Activated CD4-positive, alpha-beta T cell treated with anti-CD3 and anti-CD28 coated beads, Interleukin-10, Interleukin-2, amounts not matched to agents 100 ng/mL and 50 ng/mL, durations not matched to agents 16 hours and 8 hours (primary cell): Measurements from ENCODE around the gene AKAP17A.
"Not testable (repeated sequence)": the region's sequence is repeated elsewhere in the genome, so short reads cannot be mapped to it uniquely, and the experiment has no call there.

Experiments used
- DNase-seq: peaks from one replicate; pipeline ENCODE4 v3.0.0-alpha.2; 2020

AKAP17A gene

DNA sequence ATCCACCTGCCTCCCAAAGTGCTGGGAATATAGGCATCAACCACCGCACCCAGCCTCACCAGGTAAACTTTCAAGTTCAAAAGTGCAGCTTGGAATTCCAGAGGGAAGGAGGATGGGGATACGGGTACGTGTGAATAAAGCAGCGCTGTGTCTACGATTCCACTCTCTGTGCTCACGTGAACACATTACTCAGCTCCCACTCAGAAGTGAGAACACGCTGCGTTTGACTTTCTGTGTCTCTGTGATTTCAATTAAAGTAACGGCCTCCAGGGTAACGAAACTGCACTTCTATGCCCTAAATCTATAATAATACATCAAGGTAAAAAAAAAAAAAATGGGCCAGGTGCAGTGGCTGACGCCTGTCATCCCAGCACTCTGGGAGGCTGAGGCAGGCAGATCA, 15.1 kb downstream of the AKAP17A start:
- no peak for DNase-seq

DNA sequence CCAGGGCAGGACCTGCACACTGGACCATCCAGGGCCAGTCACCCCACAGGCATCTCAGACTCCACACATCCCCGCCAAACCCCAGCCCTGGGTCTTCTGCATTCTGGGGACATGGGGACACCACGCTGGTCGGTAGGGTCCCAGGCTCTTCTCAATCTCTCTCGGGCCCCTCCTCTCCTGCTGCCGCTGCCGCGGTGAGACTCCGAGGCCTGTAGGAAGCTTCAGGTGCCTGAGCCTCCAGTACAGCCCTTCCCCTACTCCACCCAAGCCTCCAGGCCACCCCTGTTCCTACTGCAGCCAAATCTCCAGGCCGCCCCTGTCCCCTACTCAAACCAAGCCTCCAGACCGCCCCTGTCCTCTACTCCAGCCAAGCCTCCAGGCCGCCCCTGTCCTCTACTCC, 17.9 kb downstream of the AKAP17A start:
- DNase-seq, result no peak

GRCh38 chrX:1609762-1610161, 18.4 kb downstream of the AKAP17A start:
- DNase-seq, result no peak

- DNase-seq, result no peak
These were observed 18.8 kb downstream of the AKAP17A start for GRCh38 chrX:1610166-1610565.

- DNase-seq, result no peak
These were observed 19.3 kb downstream of the AKAP17A start for GRCh38 chrX:1610736-1611135.

DNA sequence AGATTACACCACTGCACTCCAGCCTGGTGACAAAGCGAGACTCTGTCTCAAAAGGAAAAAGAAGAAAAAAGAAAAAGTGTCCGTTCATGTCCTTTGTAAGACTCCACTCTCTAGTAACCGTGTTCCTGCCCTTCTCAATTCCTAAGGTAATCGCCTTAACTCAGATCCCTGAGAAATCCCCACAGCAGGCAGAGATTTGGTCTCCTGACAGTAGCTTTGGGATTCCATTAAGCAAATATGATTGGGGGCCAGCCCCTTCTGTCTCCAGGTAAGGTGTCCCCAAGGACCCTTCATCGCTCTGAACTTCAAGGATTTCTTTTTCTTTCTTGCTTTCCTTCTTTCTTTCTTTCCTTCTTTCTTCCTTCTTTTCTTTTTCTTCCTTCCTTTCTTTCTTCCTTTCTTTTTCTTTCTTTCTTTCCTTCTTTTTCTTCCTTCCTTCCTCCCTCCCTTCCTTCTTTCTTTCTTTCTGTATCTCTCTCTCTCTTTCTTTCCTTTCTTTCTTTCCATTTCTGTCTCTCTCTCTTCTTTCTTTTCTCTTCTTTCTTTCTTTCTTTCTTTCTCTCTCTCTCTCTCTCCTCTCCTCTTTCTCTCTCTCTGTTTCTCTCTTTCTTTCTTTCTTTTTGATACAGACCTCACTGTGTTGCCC, 21.4 kb downstream of the AKAP17A start:
- no peak for DNase-seq

DNA sequence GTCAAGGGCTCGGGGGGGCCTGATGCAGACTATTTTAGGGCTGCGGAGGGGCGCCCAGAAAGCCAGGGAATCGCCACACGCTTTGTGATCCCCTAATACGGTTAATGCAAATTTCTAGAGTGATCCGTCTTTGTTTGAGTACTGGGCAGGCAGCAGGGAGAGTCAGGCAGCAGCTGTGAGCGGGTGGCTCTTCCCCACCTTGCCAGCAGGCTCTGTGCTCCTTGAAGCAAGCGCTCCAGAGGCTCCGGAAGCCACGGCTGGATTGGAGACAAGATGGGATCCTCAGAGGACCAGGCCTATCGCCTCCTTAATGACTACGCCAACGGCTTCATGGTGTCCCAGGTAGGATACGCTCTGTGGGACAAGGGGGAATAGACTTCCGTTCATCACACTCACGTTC, 23.5 kb downstream of the AKAP17A start, which contains the start of gene ASMT:
Gene ASMT, plus strand, starts transcription at position 133 of the 400 bp plus-strand sequence. Its CDS starts 141 bp downstream, at position 274.
- DNase-seq, result no peak

DNA sequence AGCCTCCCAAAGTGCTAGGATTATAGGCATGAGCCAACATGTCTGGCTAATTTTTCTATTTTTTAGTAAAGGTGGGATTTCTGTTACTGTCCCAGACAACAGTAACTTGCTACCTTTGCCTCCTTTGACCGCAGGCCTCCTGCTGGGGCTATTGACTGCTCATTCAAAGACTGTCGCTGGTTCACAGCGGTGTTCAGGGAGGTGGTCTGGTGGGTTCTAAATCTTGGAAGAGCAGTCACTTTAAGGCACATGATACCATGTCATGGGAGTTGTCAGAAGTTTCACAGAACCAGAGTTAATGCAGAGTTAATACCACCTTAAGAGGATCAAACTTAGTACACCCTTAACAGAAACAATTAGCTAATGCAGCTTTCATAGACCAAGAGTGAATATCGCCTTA, 27.3 kb downstream of the AKAP17A start:
- DNase-seq, result no peak

DNA sequence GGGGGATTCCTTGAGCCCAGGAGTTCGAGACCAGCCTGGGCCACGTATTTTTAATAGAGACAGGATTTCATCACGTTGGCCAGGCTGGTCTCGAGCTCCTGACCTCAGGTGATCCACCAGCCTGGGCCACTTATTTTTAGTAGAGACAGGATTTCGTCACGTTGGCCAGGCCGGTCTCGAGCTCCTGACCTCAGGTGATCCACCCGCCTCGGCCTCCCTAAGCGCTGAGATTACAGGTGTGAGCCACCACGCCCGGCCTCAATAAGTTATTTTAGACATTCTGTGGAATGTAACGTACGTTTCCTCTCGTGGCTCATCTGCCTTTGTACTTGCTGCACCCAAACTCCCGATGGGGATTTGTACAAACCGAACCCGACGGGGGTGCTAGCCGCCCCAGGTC, 32.3 kb downstream of the AKAP17A start:
- no peak for DNase-seq

DNA sequence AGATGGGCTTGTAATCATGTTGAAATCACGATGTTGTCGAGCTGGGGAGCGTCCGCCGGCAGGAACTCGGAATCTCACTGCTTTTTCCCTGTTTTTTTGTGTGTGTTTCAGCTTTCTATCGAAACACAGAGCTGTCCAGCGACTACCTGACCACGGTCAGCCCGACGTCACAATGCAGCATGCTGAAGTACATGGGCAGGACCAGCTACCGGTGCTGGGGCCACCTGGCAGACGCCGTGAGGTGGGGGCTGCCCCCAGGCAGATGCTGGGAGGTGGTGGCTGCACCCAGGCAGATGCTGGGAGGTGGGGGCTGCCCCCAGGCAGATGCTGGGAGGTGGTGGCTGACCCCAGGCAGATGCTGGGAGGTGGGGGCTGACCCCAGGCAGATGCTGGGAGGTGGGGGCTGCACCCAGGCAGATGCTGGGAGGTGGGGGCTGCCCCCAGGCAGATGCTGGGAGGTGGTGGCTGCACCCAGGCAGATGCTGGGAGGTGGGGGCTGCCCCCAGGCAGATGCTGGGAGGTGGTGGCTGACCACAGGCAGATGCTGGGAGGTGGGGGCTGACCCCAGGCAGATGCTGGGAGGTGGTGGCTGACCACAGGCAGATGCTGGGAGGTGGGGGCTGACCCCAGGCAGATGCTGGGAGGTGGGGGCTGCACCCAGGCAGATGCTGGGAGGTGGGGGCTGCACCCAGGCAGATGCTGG, 32.9 kb downstream of the AKAP17A start:
- not testable (repeated sequence) for DNase-seq

DNA sequence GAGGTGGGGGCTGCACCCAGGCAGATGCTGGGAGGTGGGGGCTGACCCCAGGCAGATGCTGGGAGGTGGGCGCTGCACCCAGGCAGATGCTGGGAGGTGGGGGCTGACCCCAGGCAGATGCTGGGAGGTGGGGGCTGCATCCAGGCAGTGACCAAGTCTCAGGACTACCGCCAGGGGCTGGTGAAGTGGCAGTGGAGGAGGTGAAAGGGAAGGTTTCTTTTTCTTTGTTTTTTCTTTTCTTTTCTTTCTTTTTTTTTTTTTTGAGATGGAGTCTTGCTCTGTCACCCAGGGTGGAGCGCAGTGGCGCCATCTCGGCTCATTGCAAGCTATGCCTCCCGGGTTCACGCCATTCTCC, 33.4 kb downstream of the AKAP17A start:
- DNase-seq, result not testable (repeated sequence)

- no peak for DNase-seq
These were observed 37.8 kb downstream of the AKAP17A start for GRCh38 chrX:1629244-1629643.

DNA sequence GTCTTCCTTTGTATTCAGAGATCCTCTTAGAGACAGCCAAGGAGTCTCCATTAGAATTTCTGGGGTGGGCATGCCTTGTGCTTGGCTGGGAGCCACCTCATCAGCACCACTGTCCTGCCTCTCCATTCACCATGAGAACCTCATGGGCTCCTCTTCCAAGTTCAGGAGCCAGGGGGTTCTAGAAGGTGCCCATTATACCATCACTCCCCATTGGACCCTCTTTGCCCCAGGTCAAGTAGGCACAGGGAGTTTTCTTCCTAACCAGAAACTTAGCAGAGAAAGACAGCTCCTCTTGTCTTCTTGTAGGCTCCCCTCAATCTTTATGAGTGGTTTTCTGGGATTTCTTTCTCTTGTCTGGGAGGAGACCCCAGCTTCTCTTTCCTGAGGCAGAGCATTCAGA, 54.6 kb downstream of the AKAP17A start:
- DNase-seq, result no peak

DNA sequence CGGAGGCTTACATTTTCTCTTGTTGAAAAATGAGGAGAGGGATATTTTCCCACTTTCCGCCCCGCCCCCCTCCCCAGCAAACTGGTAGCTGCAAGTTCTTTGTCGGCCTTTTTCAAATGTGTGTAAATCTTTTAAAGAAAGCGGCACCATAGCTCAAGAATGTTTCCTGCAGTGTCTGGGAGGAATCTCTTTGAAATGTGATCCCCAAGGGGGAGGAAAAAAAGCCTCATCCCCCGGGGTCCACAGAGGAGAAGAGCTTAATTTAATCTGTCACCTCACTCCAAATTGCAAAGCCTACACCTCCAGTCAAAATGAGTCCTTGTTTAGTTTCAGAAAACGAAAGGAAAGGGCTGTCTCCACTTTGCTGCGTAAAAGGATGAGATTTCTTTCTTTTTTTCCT, 58.2 kb downstream of the AKAP17A start:
- DNase-seq, result no peak
